Endothelial cell of umbilical vein (primary cell): ENCODE data around the gene ZNF652. TPM values are rescaled to one million over a fixed set of nuclear protein-coding genes. Genes with fewer than 3 reads are reported as not detected.

Experiments
- BruUV-seq: library from RNA; stranded (reverse); fragments of 400-500 nt; replicated peaks from 2 replicates; lab custom pipeline; 2021; lab: Mats Ljungman, UMichigan
- CTCF ChIA-PET: fragments of 300-600, 350-600 bp; sonication (Branson Sonifier 250); formaldehyde crosslinking; loops from one replicate; lab custom pipeline; 2021; ENCODE audit warnings: antibody characterized with exemption, inconsistent platforms; lab: Charles Lee
- POLR2A ChIA-PET: fragments of 300-600, 350-600 bp; sonication (Branson Sonifier 250); formaldehyde crosslinking; loops from one replicate; lab custom pipeline; 2021; ENCODE audit warnings: antibody characterized with exemption, inconsistent platforms; lab: Charles Lee
- DNase-seq: peaks from one replicate; pipeline ENCODE4 v3.0.0-alpha.2; 2011; ENCODE audit warnings: low read depth, low spot score
- FAIRE-seq: peaks from 2 replicates; lab custom pipeline; 2011; peaks lifted over from hg19 to GRCh38; lab: Jason Lieb, UNC
- H2AFZ ChIP-seq: 2 replicates; pipeline ENCODE4 v1.6.0; 2012; ENCODE audit warnings: low read depth, low read length, control low read depth, inconsistent platforms
- H3K27ac ChIP-seq: 2 replicates; pipeline ENCODE4 v1.5.1; 2011; ENCODE audit warnings: low read depth, mild to moderate bottlenecking, control low read depth, low read length, moderate library complexity; ENCODE audit not compliant: insufficient read depth
- H3K27me3 ChIP-seq, 2 experiments: 2 replicates each; pipeline versions ENCODE4 v1.6.0 to v1.6.1; 2011; ENCODE audit warnings: low read length in 2 of 2, mixed read lengths in 1 of 2; ENCODE audit not compliant: control insufficient read depth in 2 of 2, insufficient read depth in 2 of 2
- H3K36me3 ChIP-seq, 2 experiments: 2 replicates in 1 of 2; 3 replicates in 1 of 2; pipeline ENCODE4 v1.5.1; 2011; ENCODE audit warnings: low read length in 2 of 2, mild to moderate bottlenecking in 1 of 2, moderate library complexity in 1 of 2; ENCODE audit not compliant: control insufficient read depth in 2 of 2, insufficient read depth in 2 of 2; ENCODE audit errors: extremely low read depth in 1 of 2
- H3K4me1 ChIP-seq: 3 replicates; pipeline ENCODE4 v1.5.1; 2011; ENCODE audit warnings: mild to moderate bottlenecking, low read length; ENCODE audit not compliant: control insufficient read depth, insufficient read depth; ENCODE audit errors: extremely low read depth
- H3K4me2 ChIP-seq: 2 replicates; pipeline ENCODE4 v1.6.1; 2011; ENCODE audit warnings: low read length, control low read depth, mixed read lengths; ENCODE audit not compliant: insufficient read depth
- H3K4me3 ChIP-seq, 3 experiments: fragments of 200-600 bp in 1 of 3; sonication (generic), shearing (Covaris generic) in 1 of 3; replicated peaks in 1 of 3; 2 replicates each; pipeline ENCODE4 v1.5.1; 2011 to 2016; ENCODE audit warnings: control low read depth in 3 of 3, low read length in 3 of 3, mild to moderate bottlenecking in 2 of 3, inconsistent platforms in 1 of 3, low read depth in 1 of 3, moderate library complexity in 1 of 3; ENCODE audit not compliant: insufficient read depth in 1 of 3
- H3K79me2 ChIP-seq: 2 replicates; pipeline ENCODE4 v1.6.0; 2012; ENCODE audit warnings: low read length, inconsistent platforms; ENCODE audit not compliant: control insufficient read depth, insufficient read depth
- H3K9ac ChIP-seq: replicated peaks from 2 replicates; pipeline ENCODE3; 2011; ENCODE audit warnings: low read length, control low read depth; ENCODE audit not compliant: insufficient read depth; ENCODE audit errors: extremely low read depth
- H3K9me1 ChIP-seq: replicated peaks from 3 replicates; pipeline ENCODE4 v1.6.0; 2011; ENCODE audit warnings: mild to moderate bottlenecking, low read length; ENCODE audit not compliant: control insufficient read depth, insufficient read depth; ENCODE audit errors: extremely low read depth
- H3K9me3 ChIP-seq: replicated peaks from 2 replicates; pipeline ENCODE4 v1.5.1; 2012; ENCODE audit warnings: low read length, inconsistent platforms; ENCODE audit not compliant: control insufficient read depth, insufficient read depth
- H4K20me1 ChIP-seq: replicated peaks from 2 replicates; pipeline ENCODE3; 2011; ENCODE audit warnings: mild to moderate bottlenecking, low read length; ENCODE audit not compliant: control insufficient read depth, insufficient read depth; ENCODE audit errors: extremely low read depth
- CTCF ChIP-seq, 2 donors: IDR thresholded peaks; 1 replicate in 1 of 2; 2 replicates in 1 of 2; pipeline ENCODE4 v1.5.1; 2011; ENCODE audit warnings: low read length in 2 of 2, mild to moderate bottlenecking in 2 of 2, moderate library complexity in 2 of 2, control low read depth in 1 of 2, inconsistent platforms in 1 of 2, low read depth in 1 of 2; ENCODE audit not compliant: insufficient read depth in 1 of 2; ENCODE audit errors: extremely low read depth in 1 of 2
- EZH2 ChIP-seq: IDR thresholded peaks from 2 replicates; pipeline ENCODE4 v1.6.1; 2012; ENCODE audit warnings: borderline replicate concordance, low read depth, mild to moderate bottlenecking, moderate library complexity, low read length, inconsistent platforms; ENCODE audit not compliant: severe bottlenecking
- FOS ChIP-seq: IDR thresholded peaks from 2 replicates; pipeline ENCODE4 v1.6.1; 2011; ENCODE audit warnings: mild to moderate bottlenecking, low read length, moderate library complexity, borderline replicate concordance; ENCODE audit not compliant: insufficient read depth
- GATA2 ChIP-seq: IDR thresholded peaks from 2 replicates; pipeline ENCODE4 v1.7.0; 2011; ENCODE audit warnings: low read depth, mild to moderate bottlenecking, moderate library complexity, mixed read lengths, low read length; ENCODE audit not compliant: insufficient read length, insufficient read depth
- JUN ChIP-seq: IDR thresholded peaks from 2 replicates; pipeline ENCODE4 v1.6.1; 2011; ENCODE audit warnings: borderline replicate concordance, low read depth; ENCODE audit not compliant: insufficient read length, insufficient read depth
- MAX ChIP-seq: IDR thresholded peaks from 2 replicates; pipeline ENCODE4 v1.6.1; 2011; ENCODE audit not compliant: insufficient read depth, insufficient read length
- MYC ChIP-seq: IDR thresholded peaks from one replicate; pipeline ENCODE4 v1.6.1; 2011; ENCODE audit warnings: mild to moderate bottlenecking, low read depth, low read length
- POLR2A ChIP-seq: IDR thresholded peaks from 2 replicates; pipeline ENCODE4 v1.6.1; 2012; ENCODE audit warnings: low read depth, mild to moderate bottlenecking, control low read depth, low read length
- POLR2AphosphoS5 ChIP-seq: IDR thresholded peaks from 2 replicates; pipeline ENCODE4 v1.6.1; 2012; ENCODE audit warnings: low read depth, mild to moderate bottlenecking, control low read depth, low read length, moderate library complexity; ENCODE audit not compliant: insufficient read depth
- dilution Hi-C: fragments of 300-500 bp; cut with MboI; formaldehyde crosslinking; loops from one replicate; pipeline ENCODE4 v1.15.0; 2019; ENCODE audit warnings: low sequenced_read_pairs; ENCODE audit not compliant: extremely low pct_ligation_motif_present
- intact Hi-C: fragments of 100-400 bp; cut with micrococcal nuclease; formaldehyde crosslinking; loops from one replicate; pipeline ENCODE4 v1.10.0; 2022
- polyA plus RNA-seq, 4 experiments: library from polyadenylated mRNA; depleted of rRNA in 3 of 4; stranded (reverse) in 3 of 4; unstranded in 1 of 4; fragments of >200 nt; gene quantifications; 2 replicates each; pipeline versions ENCODE4 v1.2.1 to v1.2.3, GENCODE V29; 2011 to 2012; ENCODE audit warnings: missing spikeins in 1 of 4
- total RNA-seq: library from RNA; stranded (reverse); gene quantifications from 2 replicates; pipeline ENCODE4 v1.2.3, GENCODE V29; 2021

Gene ZNF652
- total and polyA plus RNA-seq, 2 donors (not counting 3 experiments of a cell fraction or from before 2014, with no cell fraction given) = 6.1 to 18.6 TPM

- Histone ChIP-seq H3K27me3 (no peaks in the 10 kb centered on the region), H3K9ac (no peak overlapping the region), H2AFZ (no peak overlapping the region), H3K27ac (no peak overlapping the region), H4K20me1 (no peaks in the 10 kb centered on the region), H3K79me2 (no peaks in the 10 kb centered on the region), H3K36me3 (no peaks in the 10 kb centered on the region), H3K4me2 (no peak overlapping the region), H3K9me3 (no peaks in the 10 kb centered on the region), H3K4me1 (no peaks in the 10 kb centered on the region), H3K4me3 (no peak overlapping the region), H3K9me1 (no peaks in the 10 kb centered on the region)
- intact Hi-C loops (no loop called here), dilution Hi-C loops (no loop called here)
- no TSS peak for BruUV-seq
- no peak for DNase-seq
- POLR2A ChIA-PET = no interaction called here
- no peak for FAIRE-seq
- TF ChIP-seq EZH2 = no peak
- TF ChIP-seq FOS = no peak
- TF ChIP-seq POLR2AphosphoS5 = no peak
- no peak for TF ChIP-seq MYC
- no peak for TF ChIP-seq JUN
- TF ChIP-seq CTCF (IDR thresholded peaks at IDR 0.05; ENCODE audit: extremely low read depth in 1 of 2, insufficient read depth in 1 of 2, low read depth in 1 of 2, low read length in 2 of 2) = no peak
- no peak for TF ChIP-seq MAX
- no peak for TF ChIP-seq POLR2A
- TF ChIP-seq GATA2 = no peak
- CTCF ChIA-PET = interaction anchor here (2.0 kb wide), 1 partner anchor 13 kb away, joined by 8 read pairs; no protein-coding TSS in a partner anchor
These were observed 84.0 kb downstream of the ZNF652 start for GRCh38 chr17:49278076-49278475.
